Ascending aorta (tissue), 2 donors: ENCODE data around the gene EDRF1. TPM values are rescaled to one million over a fixed set of nuclear protein-coding genes. Genes with fewer than 3 reads are reported as not detected.

Experiments
- DNase-seq, 2 donors: peaks; one replicate each; pipeline ENCODE4 v3.0.0-alpha.2; 2019; ENCODE audit warnings: low spot score in 2 of 2
- H3K27ac ChIP-seq, 2 donors: fragments of 200-600 bp; sonication (generic); one replicate each; pipeline ENCODE4 v1.5.1; 2016 to 2017; ENCODE audit warnings: mild to moderate bottlenecking in 1 of 2
- H3K27me3 ChIP-seq: fragments of 200-600 bp; sonication (generic); one replicate; pipeline ENCODE4 v1.5.1; 2017
- H3K36me3 ChIP-seq, 2 donors: fragments of 200-600 bp; sonication (generic); one replicate each; pipeline ENCODE4 v1.5.1; 2016
- H3K4me1 ChIP-seq, 2 donors: fragments of 200-600 bp; sonication (generic); one replicate each; pipeline ENCODE4 v1.5.1; 2016 to 2017; ENCODE audit warnings: mild to moderate bottlenecking in 1 of 2
- H3K4me3 ChIP-seq, 2 donors: fragments of 200-600 bp; sonication (generic); one replicate each; pipeline ENCODE4 v1.5.1; 2016 to 2017; ENCODE audit warnings: mild to moderate bottlenecking in 1 of 2
- H3K9me3 ChIP-seq, 2 donors: fragments of 200-600 bp; sonication (generic); one replicate each; pipeline ENCODE4 v1.5.1; 2016
- intact Hi-C: fragments of 100-400 bp; cut with DNase I; formaldehyde crosslinking; loops from one replicate; pipeline ENCODE4 v1.15.1; 2023
- total RNA-seq: library from RNA; depleted of rRNA; stranded (reverse); fragments of >200 nt; gene quantifications from one replicate; pipeline ENCODE4 v1.1.0, GENCODE V29; 2016
- TF ChIP-seq, protein P1 (sequence below), 3 experiments: fragments of 200-600 bp in 2 of 3; fragments of 450-650 bp in 1 of 3; sonication (generic) in 2 of 3; IDR thresholded peaks; one replicate each; pipeline ENCODE4 v1.5.1; 2016 to 2019; ENCODE audit warnings: antibody characterized with exemption in 3 of 3, mild to moderate bottlenecking in 1 of 3, moderate library complexity in 1 of 3

EDRF1 gene
- total RNA-seq, 1 donor from 2014 or later: 0.53 TPM

DNA sequence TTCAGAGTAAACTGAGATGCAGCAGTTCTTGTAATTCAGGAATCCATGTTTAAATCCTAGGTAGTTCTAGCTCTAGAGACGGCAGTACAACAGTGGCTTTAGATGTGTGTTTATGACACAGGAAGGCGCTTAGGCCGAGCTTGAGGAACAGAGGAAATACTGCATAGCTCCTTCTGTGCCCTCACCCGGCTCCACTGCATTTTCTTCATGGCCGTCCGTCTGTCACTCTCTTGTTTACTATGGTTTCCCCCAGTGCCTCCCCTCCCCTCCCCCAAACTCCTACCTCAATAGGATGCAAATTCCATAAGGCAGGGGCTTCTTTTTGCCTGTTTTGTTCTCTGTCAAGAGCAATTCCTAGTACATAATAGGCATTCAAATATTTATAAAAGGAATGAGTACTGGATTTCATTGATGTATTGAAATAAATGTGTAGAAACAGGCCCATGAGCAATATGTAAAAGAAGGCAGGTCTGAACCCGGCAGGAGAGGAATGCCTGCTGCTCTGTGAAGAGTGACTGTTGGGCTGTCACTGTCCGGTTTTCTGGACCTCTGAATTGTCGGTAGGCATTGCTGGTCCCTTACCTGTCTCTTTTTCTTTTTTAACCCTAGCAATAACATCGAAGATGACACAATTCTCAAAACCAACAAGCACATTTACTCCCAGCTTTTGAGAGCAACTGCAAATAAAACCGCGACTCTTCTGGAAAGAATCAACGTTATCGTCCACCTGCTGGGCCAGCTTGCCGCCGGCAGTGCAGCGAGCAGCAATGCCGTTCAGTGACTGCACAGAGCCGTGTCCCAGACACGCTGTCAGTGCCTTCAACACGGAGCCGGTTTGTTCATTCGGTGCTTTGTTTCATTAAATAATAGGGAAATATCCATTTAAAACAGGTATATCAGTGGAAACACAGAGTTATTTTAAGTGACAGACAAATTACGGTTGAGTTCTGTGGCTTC lies 43.5 kb downstream of the EDRF1 start:
- TF ChIP-seq, protein P1, sequence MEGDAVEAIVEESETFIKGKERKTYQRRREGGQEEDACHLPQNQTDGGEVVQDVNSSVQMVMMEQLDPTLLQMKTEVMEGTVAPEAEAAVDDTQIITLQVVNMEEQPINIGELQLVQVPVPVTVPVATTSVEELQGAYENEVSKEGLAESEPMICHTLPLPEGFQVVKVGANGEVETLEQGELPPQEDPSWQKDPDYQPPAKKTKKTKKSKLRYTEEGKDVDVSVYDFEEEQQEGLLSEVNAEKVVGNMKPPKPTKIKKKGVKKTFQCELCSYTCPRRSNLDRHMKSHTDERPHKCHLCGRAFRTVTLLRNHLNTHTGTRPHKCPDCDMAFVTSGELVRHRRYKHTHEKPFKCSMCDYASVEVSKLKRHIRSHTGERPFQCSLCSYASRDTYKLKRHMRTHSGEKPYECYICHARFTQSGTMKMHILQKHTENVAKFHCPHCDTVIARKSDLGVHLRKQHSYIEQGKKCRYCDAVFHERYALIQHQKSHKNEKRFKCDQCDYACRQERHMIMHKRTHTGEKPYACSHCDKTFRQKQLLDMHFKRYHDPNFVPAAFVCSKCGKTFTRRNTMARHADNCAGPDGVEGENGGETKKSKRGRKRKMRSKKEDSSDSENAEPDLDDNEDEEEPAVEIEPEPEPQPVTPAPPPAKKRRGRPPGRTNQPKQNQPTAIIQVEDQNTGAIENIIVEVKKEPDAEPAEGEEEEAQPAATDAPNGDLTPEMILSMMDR (IDR thresholded peaks at IDR 0.05): no peak
- DNase-seq: no peak
- intact Hi-C loops: no loop called here
- Histone ChIP-seq H3K4me3 (no peak overlapping the region), H3K27ac (no peak overlapping the region), H3K36me3 (peaks cover 39 to 73% of the 10 kb centered on the region in 2 donors), H3K9me3 (no peaks in the 10 kb centered on the region), H3K4me1 (peaks cover 0 to under 1% of the 10 kb centered on the region in 2 donors), H3K27me3 (no peaks in the 10 kb centered on the region)

DNA sequence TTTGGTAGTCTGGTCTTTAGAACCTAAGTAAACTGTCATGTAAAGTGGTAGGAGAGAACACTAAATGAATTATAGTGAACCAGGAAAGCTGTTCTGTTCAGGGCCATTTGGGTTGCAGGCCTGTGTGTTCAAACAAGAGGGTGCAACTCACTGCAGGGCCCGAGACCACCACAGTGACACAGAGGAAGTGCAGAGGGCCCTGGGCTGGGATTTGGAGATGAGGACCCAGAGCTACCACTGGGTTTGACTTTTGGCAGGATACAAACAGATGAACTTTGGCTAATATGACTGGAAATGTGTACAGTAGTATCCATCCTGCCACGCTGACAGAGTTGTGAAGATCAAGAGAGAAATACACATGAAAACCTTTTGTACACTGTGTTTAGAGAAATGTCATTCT lies 46.3 kb downstream of the EDRF1 start:
- Histone ChIP-seq H3K9me3 (no peaks in the 10 kb centered on the region), H3K27me3 (no peaks in the 10 kb centered on the region), H3K36me3 (peaks cover 27 to 44% of the 10 kb centered on the region in 2 donors), H3K4me3 (no peak overlapping the region), H3K27ac (no peak overlapping the region), H3K4me1 (peaks cover 5% of the 10 kb centered on the region in 2 donors)
- intact Hi-C loops: no loop called here
- TF ChIP-seq, protein P1 (IDR thresholded peaks at IDR 0.05): no peak
- no peak for DNase-seq

- no peak overlapping the region for H3K4me3 ChIP-seq
- H3K9me3 ChIP-seq: no peaks in the 10 kb centered on the region
- no peaks in the 10 kb centered on the region for H3K27me3 ChIP-seq
- TF ChIP-seq, protein P1 (IDR thresholded peaks at IDR 0.05): no peak
- peaks cover 5% of the 10 kb centered on the region in 2 donors for H3K4me1 ChIP-seq
- peaks cover 27 to 38% of the 10 kb centered on the region in 2 donors for H3K36me3 ChIP-seq
- intact Hi-C loops: no loop called here
- DNase-seq: no peak
- no peak overlapping the region for H3K27ac ChIP-seq
Observed at GRCh38 chr10:125766511-125766910, 47.0 kb downstream of the EDRF1 start.

DNA sequence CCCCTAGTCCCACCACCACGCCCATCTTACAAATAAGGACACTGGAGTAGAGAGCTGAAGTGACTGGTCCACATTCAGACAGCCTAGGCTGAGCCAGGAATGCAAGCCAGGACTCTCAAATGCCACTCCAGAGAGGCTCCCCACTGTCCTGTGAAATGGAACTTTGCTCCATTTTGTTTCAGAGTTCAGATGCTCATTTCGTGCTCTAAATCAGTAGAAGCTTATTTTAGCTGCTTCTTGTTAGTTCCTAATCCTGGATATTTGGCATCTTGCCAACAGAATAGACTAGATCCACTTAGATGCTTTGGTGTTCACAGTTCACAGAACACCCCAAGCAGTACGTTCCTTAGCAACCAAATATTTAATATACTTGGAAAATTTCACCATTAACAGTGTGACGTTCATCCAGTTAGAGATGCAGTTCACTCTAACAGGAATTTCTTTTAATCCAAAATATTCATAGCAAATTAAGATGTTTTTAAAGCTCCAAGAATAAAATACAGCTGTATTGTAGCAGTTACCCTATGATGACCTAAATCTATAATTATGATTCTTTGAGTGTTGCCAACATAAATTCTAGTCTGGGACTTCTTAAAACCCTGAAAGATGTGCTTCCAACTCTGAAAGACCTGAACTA lies 48.8 kb downstream of the EDRF1 start:
- Histone ChIP-seq H3K9me3 (no peaks in the 10 kb centered on the region), H3K36me3 (peaks cover 18 to 26% of the 10 kb centered on the region in 2 donors), H3K27me3 (no peaks in the 10 kb centered on the region), H3K4me3 (no peak overlapping the region), H3K27ac (peak overlapping the region; percentile 21 to 60), H3K4me1 (peaks cover 5% of the 10 kb centered on the region in 2 donors)
- no peak for DNase-seq
- TF ChIP-seq, protein P1 (IDR thresholded peaks at IDR 0.05): no peak
- intact Hi-C loops: no loop called here

DNA sequence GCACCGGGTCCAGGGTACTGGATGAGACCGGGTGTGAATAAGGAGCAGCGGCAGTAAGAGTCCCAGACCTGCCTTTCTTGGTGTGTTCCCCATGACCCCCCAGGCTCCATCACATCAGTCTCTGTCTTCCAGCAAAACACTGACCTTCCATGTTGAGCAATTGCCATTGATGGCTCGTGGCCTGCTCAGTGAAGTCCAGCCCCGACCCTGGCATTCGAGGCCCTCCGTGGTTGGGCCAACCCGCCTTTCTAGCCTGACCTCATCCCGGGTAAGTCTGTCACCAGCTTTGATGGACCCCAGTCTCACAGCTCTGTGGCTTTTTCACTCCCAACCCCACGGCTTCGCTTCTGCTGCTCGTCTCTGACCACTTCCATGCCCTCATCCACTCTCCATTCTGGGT lies 49.7 kb downstream of the EDRF1 start:
- Histone ChIP-seq H3K27ac (no peak overlapping the region), H3K9me3 (no peaks in the 10 kb centered on the region), H3K4me3 (no peak overlapping the region), H3K27me3 (no peaks in the 10 kb centered on the region), H3K36me3 (peaks cover 11 to 17% of the 10 kb centered on the region in 2 donors), H3K4me1 (peaks cover 5% of the 10 kb centered on the region in 2 donors)
- TF ChIP-seq, protein P1 (IDR thresholded peaks at IDR 0.05): no peak
- intact Hi-C loops: no loop called here
- DNase-seq: no peak
